Neutrophil (primary cell): ENCODE data around the gene SF3B5.

Experiments used
- H3K27ac ChIP-seq: fragments of 200-600 bp; sonication (generic); 2 replicates; pipeline ENCODE4 v1.5.1; 2016; ENCODE audit warnings: mild to moderate bottlenecking, moderate library complexity
- H3K27me3 ChIP-seq: fragments of 200-600 bp; sonication (generic); 2 replicates; pipeline ENCODE4 v1.6.0; 2016; ENCODE audit warnings: mild to moderate bottlenecking
- H3K36me3 ChIP-seq: fragments of 200-600 bp; sonication (generic); 2 replicates; pipeline ENCODE4 v1.5.1; 2017
- H3K4me1 ChIP-seq, 2 experiments: fragments of 200-600 bp in 1 of 2; sonication (generic) in 1 of 2; 1 replicate in 1 of 2; 2 replicates in 1 of 2; pipeline versions ENCODE4 v1.5.1 to v1.6.1; 2013 to 2016; ENCODE audit warnings: low read depth in 1 of 2, low read length in 1 of 2, mild to moderate bottlenecking in 1 of 2, moderate library complexity in 1 of 2; ENCODE audit not compliant: control insufficient read depth in 1 of 2, insufficient read depth in 1 of 2
- H3K4me3 ChIP-seq, 2 experiments: fragments of 200-600 bp in 1 of 2; sonication (generic) in 1 of 2; 1 replicate in 1 of 2; 2 replicates in 1 of 2; pipeline ENCODE4 v1.5.1; 2013 to 2016; ENCODE audit warnings: low read depth in 1 of 2, low read length in 1 of 2, mild to moderate bottlenecking in 1 of 2, moderate library complexity in 1 of 2
- H3K9me3 ChIP-seq: fragments of 200-600 bp; sonication (generic); 2 replicates; pipeline ENCODE4 v1.5.1; 2016
- CTCF ChIP-seq: fragments of 200-600 bp; sonication (generic); IDR thresholded peaks from 2 replicates; pipeline ENCODE4 v1.5.1; 2016; ENCODE audit warnings: antibody characterized with exemption

The SF3B5 gene

GRCh38 chr6:144094731-144095133 lies 641 bp downstream of the SF3B5 start:
- H3K4me1 ChIP-seq, result peaks cover 20 to 21% of the 10 kb centered on the region in 2 experiments
- H3K4me3 ChIP-seq, result peak overlapping the region; percentile 85 to 90
- no peaks in the 10 kb centered on the region for H3K27me3 ChIP-seq
- peak overlapping the region; percentile 91 for H3K27ac ChIP-seq
- H3K36me3 ChIP-seq, result no peaks in the 10 kb centered on the region
- H3K9me3 ChIP-seq, result no peaks in the 10 kb centered on the region
- TF ChIP-seq CTCF, result no peak

- no peaks in the 10 kb centered on the region for H3K9me3 ChIP-seq
- H3K27me3 ChIP-seq, result no peaks in the 10 kb centered on the region
- no peak for TF ChIP-seq CTCF
- H3K4me3 ChIP-seq, result no peak overlapping the region
- no peaks in the 10 kb centered on the region for H3K36me3 ChIP-seq
- peaks cover 20 to 21% of the 10 kb centered on the region in 2 experiments for H3K4me1 ChIP-seq
- H3K27ac ChIP-seq, result no peak overlapping the region
Measured at GRCh38 chr6:144093658-144094057, 1.7 kb downstream of the SF3B5 start.

- TF ChIP-seq CTCF, result no peak
- H3K27ac ChIP-seq, result no peak overlapping the region
Measured at GRCh38 chr6:144093236-144093635, 2.1 kb downstream of the SF3B5 start.

GRCh38 chr6:144090384-144090783 lies 5.0 kb downstream of the SF3B5 start:
- Histone ChIP-seq H3K36me3 (no peaks in the 10 kb centered on the region), H3K27ac (no peak overlapping the region), H3K9me3 (no peaks in the 10 kb centered on the region), H3K4me1 (peaks cover 13 to 20% of the 10 kb centered on the region in 2 experiments), H3K27me3 (no peaks in the 10 kb centered on the region), H3K4me3 (no peak overlapping the region)
- TF ChIP-seq CTCF, result no peak

More at GRCh38 chr6:144093236-144093635, 2.1 kb downstream of the SF3B5 start:
- Histone ChIP-seq H3K27me3 (no peaks in the 10 kb centered on the region), H3K36me3 (no peaks in the 10 kb centered on the region), H3K9me3 (no peaks in the 10 kb centered on the region), H3K4me3 (no peak overlapping the region), H3K4me1 (peaks cover 20 to 21% of the 10 kb centered on the region in 2 experiments)

- peaks cover 0 to 7% of the 10 kb centered on the region in 2 experiments for H3K4me1 ChIP-seq
- no peaks in the 10 kb centered on the region for H3K36me3 ChIP-seq
- TF ChIP-seq CTCF, result no peak
- no peaks in the 10 kb centered on the region for H3K9me3 ChIP-seq
- no peak overlapping the region for H3K27ac ChIP-seq
- H3K4me3 ChIP-seq, result no peak overlapping the region
- H3K27me3 ChIP-seq, result no peaks in the 10 kb centered on the region
Measured at GRCh38 chr6:144087789-144088426, 7.5 kb downstream of the SF3B5 start.
